ENCODE data around the gene SSBP3.
"Not testable (repeated sequence)": the region's sequence is repeated elsewhere in the genome, so short reads cannot be mapped to it uniquely, and the experiment has no call there.

The SSBP3 gene

DNA sequence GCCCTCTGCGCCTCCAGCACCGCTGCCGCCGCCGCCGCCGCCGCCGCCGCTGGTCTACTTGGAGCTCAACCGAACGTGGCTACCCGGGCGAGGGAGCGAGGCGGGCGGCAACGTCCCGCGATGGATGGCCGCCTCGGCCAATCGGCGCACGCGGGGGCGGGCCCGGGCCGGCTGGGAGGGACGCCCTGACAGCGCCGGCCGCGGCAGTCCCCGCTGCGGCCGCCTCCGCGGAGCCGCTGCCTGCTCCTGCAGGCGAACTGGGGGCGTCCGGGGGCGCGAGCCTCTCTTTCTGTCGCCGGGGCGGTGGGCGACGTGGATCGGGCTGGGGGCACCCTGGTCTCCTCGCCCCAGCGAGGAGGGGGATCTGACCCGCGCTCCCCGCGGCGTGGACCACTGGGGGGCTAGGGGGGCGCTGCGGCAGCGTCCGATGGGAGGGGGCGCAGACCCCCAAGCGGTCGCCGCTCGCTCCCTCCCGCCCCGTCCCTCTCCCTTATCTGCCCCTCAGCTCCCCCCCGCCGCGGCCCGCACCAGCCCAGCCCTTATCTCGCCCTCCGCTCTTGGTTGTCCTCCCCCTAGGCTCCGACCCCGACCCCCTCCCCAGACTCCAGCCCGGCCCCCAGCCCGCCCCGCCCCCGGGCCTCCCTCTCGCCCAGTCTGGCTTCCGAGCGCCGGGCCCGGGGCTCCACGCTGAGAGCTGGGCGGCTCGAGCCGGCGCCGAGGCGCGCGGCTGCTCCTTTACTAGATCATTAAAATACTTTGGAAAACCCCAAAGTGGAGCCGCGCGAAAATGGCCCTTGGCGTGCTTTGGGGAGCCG lies at the start of gene SSBP3:
Gene SSBP3 (minus strand): TSS at position 56 of the 815 bp plus-strand sequence.
- DNase-seq (ENCODE audit: low spot score) = peak; percentile 87

DNA sequence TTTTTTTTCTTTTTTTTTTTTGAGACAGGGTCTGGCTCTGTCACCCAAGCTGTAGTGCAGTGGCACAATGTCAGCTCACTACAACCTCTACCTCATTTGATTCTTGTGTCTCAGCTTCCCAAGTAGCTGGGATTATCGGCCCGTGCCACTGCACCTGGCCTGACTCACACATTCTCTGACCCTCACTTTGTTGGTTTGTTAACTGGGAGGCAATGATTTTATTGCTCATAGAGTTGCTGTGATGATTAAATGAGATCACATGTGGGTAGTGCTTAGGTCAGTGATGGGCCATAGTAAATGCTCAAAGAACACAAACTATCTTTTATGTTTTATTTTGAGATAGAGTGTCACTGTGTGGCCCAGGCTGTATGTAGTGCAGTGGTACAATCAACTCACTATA lies 47.3 kb upstream of the SSBP3 start:
- no peak for DNase-seq (ENCODE audit: low spot score)

DNA sequence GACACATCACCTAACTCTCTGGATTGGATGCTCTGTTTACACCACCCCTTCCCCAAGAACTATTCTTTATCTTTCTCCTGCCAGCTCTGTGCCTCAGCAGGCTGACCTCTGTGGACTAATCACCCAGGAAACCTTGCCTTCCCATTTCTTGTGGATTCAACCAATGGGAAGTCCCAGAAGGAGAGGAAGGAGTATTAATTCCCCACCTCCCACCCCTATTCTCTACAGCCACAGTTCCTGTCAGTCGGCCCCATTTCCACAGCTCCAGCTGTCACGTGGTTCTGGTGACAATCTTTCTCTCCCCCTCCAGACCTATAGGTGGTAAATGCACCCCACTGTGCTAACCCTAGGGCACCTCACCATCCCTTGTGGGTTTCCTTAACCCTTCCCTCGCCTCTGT lies 46.8 kb upstream of the SSBP3 start:
- DNase-seq (ENCODE audit: low spot score) = no peak

DNA sequence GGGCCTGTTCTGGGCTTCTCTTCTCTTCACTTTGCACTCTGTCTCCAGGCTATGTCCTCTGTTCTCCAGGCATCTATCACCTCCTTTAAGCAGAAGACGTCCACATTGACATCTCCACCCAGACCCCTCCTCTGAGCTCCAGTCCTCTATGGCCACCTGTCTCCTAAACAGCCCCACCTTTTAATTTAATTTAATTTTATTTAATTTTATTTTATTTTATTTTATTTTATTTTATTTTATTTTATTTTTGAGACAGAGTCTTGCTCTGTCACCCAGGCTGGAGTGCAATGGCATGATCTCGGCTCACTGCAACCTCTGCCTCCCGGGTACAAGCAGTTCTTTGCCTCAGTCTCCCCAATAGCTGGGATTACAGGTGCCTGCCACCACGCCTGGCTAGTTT lies 43.2 kb upstream of the SSBP3 start:
- not testable (repeated sequence) for DNase-seq (ENCODE audit: low spot score)

DNA sequence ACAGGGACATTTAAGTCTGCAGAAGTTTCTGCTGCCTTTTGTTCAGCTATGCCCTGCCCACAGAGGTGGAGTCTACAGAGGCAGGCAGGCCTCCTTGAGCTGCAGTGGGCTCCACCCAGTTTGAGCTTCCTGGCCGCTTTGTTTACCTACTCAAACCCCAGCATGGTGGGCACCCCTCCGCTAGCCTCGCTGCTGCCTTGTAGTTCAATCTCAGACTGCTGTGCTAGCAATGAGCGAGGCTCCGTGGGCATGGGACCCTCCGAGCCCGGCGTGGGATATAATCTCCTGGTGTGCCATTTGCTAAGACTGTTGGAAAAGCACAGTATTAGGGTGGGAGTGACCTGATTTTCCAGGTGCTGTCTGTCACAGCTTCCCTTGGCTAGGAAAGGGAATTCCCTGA lies 42.6 kb upstream of the SSBP3 start:
- not testable (repeated sequence) for DNase-seq (ENCODE audit: low spot score)

DNA sequence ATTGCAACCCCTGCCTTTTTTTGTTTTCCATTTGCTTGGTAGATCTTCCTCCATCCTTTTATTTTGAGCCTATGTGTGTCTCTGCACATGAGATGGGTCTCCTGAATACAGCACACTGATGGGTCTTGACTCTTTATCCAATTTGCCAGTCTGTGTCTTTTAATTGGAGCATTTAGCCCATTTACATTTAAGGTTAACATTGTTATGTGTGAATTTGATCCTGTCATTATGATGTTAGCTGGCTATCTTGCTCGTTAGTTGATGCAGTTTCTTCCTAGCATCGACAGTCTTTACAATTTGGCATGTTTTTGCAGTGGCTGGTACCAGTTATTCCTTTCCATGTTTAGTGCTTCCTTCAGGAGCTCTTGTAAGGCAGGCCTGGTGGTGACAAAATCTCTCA lies 40.9 kb upstream of the SSBP3 start:
- DNase-seq (ENCODE audit: low spot score) = not testable (repeated sequence)

DNA sequence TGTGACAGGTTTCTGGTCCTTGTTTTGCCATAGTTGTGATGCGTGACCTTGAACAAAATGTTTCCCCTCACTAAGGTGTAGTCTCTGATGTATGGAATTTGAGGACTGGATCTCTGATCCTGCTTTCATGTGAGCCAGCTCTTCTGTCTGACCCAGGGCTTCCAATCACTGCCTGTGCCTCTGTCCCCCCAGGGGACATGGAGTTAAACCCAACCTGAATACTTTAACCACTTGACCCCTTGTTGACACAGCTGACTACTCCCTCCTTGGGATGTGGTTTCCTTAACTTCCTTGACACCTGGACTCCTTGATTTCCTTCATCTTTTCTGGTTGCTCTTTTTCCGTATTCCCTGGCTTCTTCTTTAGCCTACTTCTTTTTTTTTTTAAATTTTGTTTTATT lies 36.0 kb upstream of the SSBP3 start:
- DNase-seq (ENCODE audit: low spot score) = no peak

DNA sequence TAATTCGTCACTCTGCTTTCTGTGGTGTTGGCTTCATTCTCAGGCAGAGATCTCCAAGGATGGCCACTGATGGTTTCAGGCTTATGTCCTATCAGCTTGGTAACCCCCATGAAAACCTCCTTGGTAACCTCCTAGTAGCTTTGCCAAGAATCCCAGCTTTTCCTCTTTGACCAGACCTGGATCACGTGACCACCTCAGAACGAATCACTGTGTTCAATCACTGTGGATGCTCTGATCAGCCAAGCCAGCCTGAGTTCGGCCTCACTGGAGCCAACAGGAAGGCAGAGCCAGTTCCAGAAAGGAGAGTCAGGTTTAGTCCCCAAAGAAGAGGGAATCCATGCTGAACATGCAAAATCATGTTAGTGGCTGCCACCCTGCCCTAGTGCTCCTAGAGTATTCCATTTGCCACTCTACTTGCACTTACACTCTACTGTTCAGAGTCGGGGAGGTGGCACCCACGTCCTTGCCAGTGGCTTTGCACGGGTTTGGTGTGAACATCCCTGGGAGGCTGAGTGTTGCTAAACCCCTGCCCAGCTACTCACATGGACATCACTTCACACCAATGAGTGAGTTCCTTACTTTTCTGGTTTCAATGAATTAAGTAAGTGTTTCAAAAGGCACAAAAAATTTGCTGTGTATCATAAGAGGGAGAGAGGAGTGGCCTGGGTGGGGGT lies 33.5 kb upstream of the SSBP3 start:
- no peak for DNase-seq (ENCODE audit: low spot score)

DNA sequence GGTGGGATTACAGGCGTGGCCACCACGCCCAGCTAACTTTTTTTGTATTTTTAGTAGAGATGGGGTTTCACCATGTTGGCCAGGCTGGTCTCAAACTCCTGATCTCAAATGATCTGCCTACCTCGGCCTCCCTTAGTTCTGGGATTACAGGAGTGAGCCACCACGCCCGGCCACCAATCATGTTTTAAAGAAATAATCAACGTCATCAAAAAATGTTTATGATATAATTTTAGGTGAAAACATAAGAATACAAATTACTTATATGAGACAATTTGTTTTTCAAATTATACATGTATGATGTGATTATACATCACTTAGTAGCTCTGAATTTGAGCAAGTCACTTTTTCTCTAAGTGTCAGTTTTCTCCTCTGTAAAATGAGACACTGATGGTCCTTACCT lies 31.6 kb upstream of the SSBP3 start:
- DNase-seq (ENCODE audit: low spot score) = no peak

DNA sequence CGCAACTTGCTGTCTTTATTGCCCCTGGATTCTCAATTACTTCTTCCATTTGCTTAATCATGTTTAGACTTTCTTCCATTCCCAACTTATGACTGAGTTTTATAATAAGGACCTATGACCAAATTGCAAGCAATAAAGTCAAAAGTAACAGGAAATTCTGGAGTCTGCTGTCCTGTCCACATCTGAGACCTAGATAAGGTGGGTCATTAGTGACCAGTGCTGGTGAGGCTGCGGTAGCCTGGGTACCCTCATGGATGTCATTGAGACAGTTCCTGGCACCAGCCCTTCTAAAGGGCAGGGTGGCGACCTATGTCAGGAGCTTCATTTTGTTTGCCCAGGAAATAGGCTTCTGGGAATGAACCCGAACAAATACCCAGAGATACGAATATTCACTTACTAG lies 30.6 kb upstream of the SSBP3 start:
- DNase-seq (ENCODE audit: low spot score) = no peak

DNA sequence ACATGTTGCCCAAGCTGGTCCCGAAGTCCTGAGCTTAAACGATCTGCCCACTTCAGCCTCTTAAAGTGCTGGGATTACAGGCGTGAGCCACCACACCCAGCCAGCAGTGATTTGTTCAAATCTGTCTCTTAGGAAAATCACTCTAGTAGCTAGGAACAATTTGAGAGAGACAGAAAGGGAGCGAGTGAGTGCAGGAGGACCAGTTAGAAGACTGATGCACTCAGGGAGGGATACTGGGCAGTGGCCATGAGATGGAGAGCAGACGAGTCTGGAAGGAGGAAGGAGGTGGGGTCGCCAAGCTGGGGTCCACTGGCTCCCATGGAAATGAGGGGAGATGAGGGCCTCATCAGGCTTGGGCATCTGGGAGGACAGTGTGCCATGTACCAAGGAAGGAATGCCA lies 23.6 kb upstream of the SSBP3 start:
- DNase-seq (ENCODE audit: low spot score) = no peak

DNA sequence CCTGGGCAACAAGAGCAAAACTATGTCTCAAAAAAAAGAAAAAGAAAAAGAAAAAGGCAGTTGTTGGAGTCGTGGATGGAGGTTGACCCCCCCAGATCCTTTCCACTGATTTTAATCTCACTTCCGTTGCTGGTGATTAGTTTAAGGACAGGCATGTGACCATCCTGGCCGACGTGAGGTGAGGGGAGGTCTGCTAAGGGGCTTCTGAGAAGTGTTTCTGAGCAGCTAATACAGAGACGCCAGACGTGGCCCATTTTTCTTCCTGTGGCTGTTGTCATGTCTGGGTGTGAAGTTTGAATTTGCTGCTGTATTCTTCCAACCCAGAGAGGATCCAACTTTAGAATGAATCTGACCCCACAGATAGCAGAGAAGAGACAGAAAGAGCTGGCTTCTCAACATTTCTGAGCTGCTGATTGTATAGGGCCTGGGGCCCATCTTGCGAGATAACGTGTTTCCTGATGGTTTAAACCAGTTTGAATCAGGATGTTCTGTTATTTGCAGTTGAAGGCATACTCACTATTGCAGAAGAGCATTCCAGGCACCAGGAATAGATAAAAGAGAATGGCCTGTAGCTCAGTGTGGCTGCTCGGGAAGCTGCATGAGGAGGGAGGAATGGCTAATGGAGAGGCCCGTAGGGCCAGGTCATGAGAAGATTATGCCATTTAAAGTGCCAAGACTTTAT lies 22.8 kb upstream of the SSBP3 start:
- no peak for DNase-seq (ENCODE audit: low spot score)

DNA sequence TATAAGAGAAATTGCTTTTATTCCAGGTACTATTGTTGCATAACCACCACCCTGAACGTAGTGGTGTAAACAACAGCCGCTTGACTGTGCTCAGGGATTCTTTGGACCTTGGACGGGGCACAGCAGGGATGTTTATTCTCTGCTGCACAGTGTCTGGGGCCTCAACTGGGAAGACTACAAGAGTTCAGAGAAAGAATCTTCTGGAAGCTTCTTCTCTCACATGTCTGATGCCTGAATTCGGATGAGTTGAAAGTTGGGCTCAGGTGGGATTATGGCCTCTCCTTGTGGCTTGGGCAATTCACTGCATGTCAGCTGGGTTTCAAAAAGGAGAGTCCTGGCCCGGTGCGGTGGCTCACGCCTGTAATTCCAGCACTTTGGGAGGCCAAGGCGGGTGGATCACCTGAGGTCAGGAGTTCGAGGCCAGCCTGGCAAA lies 19.0 kb upstream of the SSBP3 start:
- no peak for DNase-seq (ENCODE audit: low spot score)

DNA sequence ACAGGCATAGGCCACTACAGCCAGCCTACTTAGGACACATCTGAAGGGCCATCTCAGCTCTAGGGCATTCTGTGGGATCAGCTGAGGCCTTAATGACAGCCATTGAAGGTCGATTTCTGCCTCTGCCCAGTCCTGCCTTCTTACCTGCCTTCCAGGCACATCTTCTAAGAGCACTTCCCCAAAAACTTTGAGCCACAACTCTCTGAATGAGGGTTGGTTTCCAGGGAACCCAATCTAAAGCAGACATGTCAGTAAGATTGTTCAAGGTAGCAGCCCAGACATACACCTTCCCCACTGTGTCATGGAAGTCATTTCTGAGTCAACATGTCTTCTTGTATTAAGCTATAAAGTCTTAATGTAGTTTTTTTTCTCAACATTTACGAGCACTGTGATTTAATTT lies 18.2 kb upstream of the SSBP3 start:
- DNase-seq (ENCODE audit: low spot score) = no peak

DNA sequence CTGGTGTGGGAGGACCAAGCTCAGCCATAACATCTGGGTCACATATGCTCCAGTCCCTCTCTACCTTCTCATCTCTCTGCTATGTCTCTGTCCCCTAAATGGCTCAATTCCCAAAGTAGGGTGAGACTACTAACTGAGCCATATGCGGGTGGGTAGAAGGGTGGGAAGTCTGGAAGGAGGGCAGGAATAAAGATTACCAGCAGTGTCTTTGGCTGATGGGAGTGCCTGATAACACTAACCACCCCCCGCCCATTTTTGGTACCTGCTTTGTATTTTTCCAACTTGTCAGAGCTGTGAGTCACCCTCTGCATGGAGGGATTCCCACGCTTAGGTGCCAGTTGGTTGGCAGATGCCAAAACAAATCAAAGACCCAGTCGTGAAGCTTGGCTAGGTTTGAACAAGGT lies 14.9 kb upstream of the SSBP3 start:
- peak; percentile 68 for DNase-seq (ENCODE audit: low spot score)

DNA sequence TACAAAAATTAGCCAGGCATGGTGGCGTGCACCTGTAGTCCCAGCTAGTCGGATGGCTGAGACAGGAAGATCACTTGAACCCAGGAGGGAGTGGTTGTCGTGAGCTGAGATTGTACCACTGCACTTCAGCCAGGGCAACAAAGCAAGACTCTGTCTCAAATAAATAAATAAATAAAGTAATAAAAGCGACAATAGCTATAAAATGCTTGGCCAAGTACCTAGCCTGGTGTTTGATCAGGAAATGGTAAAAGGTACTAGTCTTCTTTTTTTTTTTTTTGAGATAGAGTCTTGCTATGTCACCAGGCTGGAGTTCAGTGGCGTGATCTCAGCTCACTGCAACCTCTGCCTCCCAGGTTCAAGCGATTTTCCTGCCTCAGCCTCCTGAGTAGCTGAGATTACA lies 12.4 kb upstream of the SSBP3 start:
- DNase-seq (ENCODE audit: low spot score) = not testable (repeated sequence)

DNA sequence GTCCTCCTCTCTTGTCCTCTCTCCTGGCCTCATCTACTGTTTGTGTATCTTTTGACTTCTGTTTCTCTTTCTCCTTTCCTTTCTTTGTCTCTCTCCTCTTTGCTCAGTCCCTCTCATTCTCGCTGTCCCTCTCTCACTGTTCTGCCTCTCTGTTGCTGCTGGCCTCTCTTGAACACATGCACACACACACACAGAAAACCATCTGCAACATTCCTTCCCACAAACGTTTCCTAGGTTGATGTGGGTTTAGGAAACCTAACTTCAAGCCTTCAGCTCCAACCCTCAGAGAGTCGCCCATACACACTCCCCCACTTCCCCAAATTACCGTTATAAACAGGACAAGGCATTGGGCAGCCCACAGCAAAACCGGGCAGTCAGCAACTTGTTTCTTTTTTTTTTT lies 10.9 kb upstream of the SSBP3 start:
- no peak for DNase-seq (ENCODE audit: low spot score)

DNA sequence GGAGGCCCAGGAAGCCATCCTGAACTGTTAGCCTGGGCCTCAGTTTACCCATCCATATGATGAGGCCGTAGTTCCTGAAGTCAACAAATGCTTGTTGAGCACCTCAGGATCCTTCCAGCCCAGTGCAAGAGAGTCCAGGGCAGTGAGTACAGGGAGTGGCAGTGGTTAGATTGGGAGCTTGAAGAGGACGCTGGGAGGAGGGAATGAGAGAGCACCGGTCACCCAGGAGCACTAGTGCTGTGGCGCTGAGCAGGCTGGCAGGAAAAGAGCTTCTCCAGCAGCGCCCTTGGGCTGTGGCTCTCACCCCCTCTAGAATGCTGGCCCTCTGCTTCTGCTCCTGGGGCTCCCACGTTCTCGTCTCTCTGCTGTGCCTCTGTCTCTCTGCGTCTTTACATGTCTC lies 10.2 kb upstream of the SSBP3 start:
- no peak for DNase-seq (ENCODE audit: low spot score)

DNA sequence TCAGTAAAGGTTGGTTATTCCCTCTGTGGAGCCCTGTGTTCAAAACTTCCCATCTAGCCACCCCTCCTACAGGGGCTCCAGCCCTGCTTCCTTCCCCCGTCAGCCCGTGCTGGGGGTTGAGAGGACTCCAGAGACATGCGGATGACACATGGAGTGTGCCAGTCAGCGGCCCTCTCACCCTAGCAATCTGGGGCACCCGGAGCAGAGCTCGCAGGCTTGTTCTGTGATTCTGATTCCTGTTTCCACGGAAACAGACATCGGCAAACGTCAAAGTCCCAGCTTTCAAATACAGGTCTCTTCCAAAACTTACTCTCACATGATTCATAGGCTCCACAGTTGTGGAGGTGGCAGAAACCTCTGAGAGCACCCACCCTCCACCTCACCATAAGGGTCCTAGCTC lies 9.8 kb upstream of the SSBP3 start:
- no peak for DNase-seq (ENCODE audit: low spot score)

DNA sequence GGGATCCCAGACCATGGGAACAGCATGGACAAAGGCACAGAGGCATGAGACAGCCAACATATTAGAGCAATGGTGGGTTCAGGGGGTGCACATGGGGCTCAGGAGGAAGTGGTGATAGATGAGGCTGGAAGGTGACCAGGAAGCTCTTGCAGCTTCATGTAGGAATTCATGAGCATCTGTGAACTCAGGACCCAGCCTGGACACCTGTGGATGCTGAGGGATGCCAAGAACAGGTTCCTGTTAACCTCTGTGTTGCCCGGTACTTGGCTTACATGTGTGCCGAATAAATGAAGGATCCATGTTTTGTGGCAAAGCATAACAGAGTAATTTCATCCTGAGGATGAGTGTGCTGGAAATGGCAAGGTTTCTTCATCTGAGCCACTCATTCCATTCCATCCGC lies 9.3 kb upstream of the SSBP3 start:
- DNase-seq (ENCODE audit: low spot score) = no peak

DNA sequence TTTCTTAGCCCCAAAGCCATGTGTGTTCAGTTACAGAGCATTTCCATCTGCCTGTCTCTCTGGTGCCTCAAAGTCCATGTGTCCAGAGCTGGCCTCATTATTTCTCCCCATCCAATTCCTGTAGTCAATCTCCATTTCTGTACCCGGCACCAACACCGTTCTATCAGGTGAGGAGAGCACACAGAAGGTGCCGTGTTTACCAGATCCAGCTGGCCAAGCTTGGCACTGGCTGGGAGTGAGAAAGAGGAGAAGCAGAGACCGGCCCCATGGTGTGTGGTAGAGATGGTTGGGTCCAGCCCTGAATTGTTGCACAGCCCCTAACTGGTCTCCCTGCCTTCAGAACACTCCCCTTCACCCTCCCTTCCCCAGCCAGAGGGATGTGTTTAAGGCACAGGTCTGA lies 7.5 kb upstream of the SSBP3 start:
- no peak for DNase-seq (ENCODE audit: low spot score)

DNA sequence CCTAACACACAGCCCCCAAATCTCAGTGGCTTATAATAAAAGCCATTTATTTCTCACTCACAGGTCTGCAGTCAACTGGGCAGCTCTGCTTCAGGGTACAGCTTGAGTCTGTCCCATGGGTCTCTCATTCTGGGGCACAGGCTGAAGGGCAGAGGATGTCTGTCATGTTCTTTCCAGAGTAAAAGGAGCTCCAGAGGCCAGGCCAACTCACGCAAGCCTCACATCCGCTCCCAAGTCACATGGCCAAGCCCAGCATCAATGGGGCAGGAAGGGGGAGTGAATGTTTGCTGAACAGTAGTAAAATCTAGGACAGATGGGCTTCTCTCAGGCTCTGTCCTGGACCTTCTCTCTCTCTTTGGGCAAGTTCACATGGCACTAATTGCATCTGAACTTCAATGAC lies 7.1 kb upstream of the SSBP3 start:
- no peak for DNase-seq (ENCODE audit: low spot score)

DNA sequence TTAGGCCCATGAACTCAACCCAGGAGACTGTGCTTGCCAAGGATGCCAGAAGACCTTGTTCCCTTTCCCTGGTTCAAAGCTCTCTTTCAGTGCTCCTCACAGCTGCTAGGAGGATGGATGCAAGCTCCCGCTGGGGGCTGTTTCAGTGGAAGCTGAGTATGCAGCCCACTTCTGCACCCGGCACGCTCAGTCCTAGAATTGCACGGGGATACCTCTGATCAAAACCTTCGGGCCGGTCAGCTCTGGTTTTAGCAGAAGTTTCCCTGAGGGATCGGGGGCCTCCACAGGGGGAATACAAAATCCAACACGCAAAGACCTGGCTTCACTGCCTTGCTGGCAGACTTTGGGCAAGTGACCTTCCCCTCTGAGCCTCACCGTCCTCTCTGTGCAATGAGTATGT lies 4.2 kb upstream of the SSBP3 start:
- no peak for DNase-seq (ENCODE audit: low spot score)

Data from SW480 (cell line).